CD4-positive, alpha-beta T cell treated with Interleukin-4 for 1 hour (primary cell): ENCODE data around the gene NMRAL1.
A peak's percentile ranks its signal among the peaks of the same experiment; 100 is the strongest.

Experiments
- DNase-seq, 2 donors: peaks; one replicate each; pipeline ENCODE4 v3.0.0-alpha.2; 2020 to 2022

NMRAL1 gene

GRCh38 chr16:4474192-4474961, at the start of gene NMRAL1:
TSS of gene NMRAL1 (minus strand) at chr16:4474625. CDS start at chr16:4474132, 493 bp downstream.
- DNase-seq = peak; percentile 87 to 91

- DNase-seq = no peak
These were observed 49.3 kb upstream of the NMRAL1 start for GRCh38 chr16:4523686-4524085.

DNA sequence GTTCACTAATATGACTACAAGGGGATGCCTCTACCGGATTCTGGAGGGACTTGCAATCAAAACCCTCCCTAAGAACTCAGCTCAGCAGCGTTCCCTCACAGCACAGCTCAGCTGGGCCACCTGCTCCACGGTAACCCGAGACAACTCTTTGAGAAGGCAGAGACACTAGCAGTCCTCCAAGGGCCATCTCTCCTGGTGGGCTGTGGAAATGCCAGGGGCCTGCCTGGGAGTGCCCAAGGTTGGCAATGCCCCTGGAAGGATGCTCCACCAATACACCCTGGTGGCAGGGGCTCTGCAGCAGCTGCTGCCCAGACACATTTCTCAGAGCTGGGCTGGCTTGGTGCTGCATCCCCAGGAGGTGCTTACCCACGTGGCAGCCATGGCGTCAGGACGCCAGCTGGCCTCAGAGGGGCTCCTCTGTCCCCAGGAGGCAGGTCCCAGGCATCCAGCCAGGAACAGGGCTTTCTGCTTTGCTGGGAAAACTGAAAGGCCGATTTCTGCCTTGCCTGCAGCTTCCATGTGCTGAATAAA, 47.7 kb upstream of the NMRAL1 start:
- DNase-seq = no peak

DNA sequence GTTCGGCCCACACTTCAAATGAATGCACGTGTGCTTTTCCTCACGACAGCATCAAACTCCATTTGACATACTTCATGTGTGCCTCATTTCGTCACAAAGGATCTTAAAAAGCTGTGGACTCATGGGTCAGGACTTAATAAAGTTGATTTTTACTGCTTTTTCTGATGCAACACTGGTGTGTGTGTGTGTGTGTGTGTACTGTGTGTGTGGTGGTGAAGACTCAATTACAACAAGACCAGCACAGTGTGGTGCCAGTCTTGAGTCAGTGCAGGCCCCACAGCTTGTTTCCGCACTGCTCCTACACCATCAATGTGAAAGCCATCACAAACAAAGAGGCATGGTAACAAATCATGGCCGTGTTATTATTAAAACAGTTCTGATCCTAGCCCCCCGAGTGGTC, 46.5 kb upstream of the NMRAL1 start:
- no peak for DNase-seq

- DNase-seq = no peak
These were observed 45.0 kb upstream of the NMRAL1 start for GRCh38 chr16:4519274-4520058.

DNA sequence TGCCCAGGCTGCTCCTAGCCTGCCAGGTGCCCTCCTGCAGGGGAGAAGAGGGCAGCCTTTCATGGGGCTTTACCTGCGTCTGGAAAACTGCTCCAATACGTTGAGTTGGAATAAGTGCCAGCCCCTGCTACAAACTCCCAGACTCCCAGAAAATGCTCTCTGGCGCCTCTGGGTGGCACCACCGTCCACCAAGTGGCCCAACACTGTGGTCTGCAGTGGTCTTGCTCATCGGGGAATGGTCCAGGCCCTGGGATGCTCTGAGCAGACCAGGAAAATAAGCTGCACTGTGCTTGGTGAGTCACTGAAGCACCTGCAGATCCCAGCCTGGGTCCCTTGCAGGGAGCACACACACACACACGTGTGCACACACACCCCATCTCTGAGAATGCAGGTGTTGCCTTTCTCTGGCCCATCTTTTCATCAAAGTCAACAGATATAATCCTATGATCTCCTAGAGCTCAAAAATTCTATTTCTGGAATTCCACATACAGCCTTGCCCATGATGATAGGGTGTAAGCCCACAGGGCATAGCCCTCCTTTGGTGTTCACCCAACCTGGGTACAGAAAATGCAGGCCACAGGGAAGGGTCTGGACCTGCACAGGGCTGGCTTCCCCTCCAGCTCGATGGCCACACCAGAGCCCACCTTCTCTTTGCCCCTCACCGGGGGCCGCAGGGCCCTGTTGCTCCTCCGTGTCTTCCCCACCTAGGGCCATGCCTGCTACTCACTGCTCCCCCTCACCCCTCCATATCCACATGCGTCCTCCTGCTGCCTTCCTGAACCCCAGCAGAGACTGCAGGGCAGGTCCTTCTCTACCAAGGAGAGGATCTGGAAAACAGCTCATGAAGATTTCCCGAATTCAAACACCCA, 43.6 kb upstream of the NMRAL1 start:
- no peak for DNase-seq

DNA sequence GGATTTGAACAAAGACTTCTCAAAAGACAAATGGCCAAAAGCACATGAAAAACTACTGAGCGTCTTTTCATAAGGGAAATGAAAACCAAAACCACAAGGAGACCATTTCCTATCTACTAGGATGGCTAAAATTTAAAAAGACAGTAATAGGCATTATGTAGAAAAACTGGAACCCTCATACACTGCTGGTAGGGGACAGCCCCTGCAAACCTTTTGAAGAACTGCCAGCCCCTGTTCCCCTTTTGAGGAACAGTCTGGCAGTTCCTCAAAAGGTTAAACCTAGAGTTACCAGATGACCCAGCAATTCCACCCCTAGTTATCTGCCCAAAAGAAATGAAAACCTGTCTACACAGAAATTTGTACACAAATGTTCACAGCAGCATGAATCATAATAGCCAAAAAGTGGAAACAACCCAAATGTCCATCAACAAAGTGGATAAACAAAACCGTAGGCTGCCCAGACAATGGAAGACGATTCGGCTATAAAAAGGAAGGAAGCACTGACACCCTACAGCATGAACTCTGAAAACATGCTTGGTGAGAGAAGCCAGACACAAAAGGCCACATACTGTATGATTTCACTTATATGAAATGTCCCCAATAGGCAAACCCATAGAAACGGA, 41.3 kb upstream of the NMRAL1 start:
- peak; percentile 44 to 52 for DNase-seq

- DNase-seq = no peak
These were observed 40.2 kb upstream of the NMRAL1 start for GRCh38 chr16:4514606-4515005.

GRCh38 chr16:4513881-4514280, 39.5 kb upstream of the NMRAL1 start:
- no peak for DNase-seq

- no peak for DNase-seq
These were observed 38.8 kb upstream of the NMRAL1 start for GRCh38 chr16:4513086-4513860.

GRCh38 chr16:4512473-4512872, 38.0 kb upstream of the NMRAL1 start:
- DNase-seq = no peak

DNA sequence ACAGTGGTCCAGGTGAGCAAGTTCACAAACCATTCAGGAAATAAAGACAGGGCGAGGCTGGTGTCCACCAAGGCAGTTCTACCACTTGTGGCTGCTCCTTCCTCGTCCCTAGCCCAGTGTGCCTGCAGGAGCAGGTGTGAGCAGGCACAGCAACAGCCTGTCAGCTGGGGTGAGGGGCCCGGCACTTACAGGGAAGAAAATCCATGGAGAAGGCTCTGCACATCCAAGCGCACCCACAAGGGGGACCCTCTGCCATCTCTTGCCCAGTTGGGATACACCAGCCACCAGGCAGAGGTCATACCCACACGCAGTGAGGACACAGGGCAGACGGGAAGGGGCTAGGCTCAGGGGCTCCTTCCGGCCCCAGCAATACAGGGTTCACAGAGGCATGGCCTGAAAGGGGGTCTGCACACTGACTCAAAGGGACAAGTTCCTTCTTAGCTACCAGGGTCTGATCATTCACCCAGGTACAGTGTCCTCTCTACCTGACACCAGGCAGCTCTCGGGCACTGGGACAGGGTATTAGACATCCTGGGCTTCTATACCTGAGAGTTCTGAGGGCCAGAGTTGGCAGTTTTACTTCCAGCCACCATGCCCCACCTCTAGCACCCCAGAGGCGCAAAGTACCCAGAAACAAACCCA, 37.1 kb upstream of the NMRAL1 start:
- peak in 1 of 2 donors; percentile 23 for DNase-seq

- peak in 1 of 2 donors; percentile 44 for DNase-seq
These were observed 36.5 kb upstream of the NMRAL1 start for GRCh38 chr16:4510747-4511426.

DNA sequence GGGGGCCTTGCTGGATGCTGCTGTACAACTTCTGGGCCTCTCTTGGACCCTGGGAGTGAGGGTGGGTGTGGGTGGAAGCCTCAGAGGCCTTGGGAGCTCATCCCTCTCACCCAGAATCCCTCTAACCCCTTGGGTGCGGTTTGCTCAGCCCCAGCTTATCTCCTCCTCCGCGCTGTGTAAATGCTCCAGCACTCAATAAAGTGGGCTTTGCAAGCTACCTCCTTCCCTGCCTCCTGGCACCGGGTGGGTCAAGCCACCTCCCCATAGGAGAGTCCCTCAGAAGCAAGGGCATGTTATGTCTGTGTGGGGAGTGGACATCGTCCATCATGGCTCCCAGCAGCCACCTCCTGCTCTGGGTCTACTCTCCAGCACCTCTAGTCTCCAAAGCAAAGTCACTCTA, 35.7 kb upstream of the NMRAL1 start:
- DNase-seq = no peak

DNA sequence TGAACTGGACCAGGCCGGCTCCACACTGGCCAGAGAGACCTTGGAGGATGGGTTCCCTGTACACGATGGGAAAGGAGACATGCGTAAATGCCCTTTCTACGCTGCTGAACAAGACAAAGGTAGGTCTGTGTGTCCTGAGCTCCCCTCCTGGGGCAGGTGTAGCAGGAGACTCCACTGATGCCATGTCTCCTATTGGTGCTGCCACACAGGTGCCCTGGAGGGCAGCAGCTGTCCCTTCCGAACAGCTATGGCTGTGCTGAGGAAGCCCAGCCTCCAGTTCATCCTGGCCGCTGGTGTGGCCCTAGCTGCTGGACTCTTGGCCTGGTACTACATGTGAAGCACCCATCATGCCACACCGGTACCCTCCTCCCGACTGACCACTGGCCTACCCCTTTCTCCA, 35.0 kb upstream of the NMRAL1 start:
- DNase-seq = no peak

- DNase-seq = no peak
These were observed 34.4 kb upstream of the NMRAL1 start for GRCh38 chr16:4508806-4509205.

DNA sequence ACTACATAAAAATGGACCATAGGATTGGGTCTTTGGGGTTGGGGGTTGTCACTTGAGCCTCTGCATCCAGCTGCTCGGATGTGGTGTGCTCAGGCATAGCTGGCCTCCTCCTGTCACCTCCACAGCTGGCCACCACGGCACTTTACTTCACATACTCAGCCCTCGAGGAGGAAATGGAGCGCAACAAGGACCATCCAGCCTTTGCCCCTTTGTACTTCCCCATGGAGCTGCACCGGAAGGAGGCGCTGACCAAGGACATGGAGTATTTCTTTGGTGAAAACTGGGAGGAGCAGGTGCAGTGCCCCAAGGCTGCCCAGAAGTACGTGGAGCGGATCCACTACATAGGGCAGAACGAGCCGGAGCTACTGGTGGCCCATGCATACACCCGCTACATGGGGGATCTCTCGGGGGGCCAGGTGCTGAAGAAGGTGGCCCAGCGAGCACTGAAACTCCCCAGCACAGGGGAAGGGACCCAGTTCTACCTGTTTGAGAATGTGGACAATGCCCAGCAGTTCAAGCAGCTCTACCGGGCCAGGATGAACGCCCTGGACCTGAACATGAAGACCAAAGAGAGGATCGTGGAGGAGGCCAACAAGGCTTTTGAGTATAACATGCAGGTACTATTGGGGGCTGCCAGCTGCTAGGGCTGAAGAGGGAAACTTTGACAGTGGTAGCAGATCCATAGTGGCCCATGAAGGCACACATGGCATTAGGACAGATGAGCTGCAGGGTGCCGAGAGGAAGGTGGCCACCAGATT, 33.3 kb upstream of the NMRAL1 start:
- no peak for DNase-seq

- DNase-seq = peak; percentile 81 to 82
These were observed 32.0 kb upstream of the NMRAL1 start for GRCh38 chr16:4506450-4506849.

- peak; percentile 87 to 94 for DNase-seq
These were observed 31.1 kb upstream of the NMRAL1 start for GRCh38 chr16:4505356-4506147.
